Measurements from ENCODE around the gene ELMO3. TPM values are rescaled to one million over a fixed set of nuclear protein-coding genes. Genes with fewer than 3 reads are reported as not detected.

Gene ELMO3, protein sequence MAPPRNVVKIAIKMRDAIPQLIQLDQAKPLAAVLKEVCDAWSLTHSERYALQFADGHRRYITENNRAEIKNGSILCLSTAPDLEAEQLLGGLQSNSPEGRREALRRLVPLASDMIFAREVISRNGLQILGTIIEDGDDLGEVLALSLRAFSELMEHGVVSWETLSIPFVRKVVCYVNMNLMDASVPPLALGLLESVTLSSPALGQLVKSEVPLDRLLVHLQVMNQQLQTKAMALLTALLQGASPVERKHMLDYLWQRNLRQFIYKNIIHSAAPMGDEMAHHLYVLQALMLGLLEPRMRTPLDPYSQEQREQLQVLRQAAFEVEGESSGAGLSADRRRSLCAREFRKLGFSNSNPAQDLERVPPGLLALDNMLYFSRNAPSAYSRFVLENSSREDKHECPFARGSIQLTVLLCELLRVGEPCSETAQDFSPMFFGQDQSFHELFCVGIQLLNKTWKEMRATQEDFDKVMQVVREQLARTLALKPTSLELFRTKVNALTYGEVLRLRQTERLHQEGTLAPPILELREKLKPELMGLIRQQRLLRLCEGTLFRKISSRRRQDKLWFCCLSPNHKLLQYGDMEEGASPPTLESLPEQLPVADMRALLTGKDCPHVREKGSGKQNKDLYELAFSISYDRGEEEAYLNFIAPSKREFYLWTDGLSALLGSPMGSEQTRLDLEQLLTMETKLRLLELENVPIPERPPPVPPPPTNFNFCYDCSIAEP
- total RNA-seq: 33.8 and 39.6 TPM in 2 replicates

DNA sequence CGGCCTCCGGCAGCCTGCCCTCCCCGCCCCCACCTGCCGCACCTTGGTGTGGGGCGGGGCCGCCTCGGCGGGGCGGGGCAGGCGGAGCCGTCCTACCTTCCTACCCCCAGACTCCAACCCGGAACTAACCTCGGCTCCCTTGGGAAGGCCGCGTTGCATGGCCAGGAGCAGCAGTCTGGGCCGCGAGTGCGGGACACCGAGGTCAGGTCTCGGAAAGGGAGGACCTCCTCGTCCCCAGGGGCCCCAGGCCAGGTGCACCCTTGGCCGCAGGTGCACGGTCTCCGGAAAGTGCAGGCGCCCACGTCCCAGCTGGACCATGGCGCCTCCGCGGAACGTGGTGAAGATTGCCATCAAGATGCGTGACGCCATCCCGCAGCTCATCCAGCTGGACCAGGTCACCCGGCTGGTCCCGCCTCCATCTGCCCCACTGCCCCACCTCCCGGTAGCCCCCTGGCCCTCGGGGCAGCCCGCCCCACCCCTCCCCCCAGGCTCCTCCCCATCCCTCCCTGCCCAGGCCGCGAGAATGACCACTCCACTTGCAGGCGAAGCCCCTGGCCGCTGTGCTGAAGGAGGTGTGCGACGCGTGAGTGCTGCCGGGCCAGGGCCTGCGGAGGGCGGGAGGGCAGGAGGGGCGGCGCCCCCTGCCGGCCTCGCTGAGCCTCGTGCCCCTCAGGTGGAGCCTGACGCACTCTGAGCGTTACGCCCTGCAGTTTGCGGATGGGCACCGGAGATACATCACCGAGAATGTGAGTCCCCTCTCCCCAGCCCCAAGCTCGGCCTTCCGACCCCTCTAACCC, at the start of gene ELMO3:
Gene ELMO3 (plus strand): TSS at position 121 of the 797 bp plus-strand sequence. CDS start 196 bp downstream, at position 317.

DNA sequence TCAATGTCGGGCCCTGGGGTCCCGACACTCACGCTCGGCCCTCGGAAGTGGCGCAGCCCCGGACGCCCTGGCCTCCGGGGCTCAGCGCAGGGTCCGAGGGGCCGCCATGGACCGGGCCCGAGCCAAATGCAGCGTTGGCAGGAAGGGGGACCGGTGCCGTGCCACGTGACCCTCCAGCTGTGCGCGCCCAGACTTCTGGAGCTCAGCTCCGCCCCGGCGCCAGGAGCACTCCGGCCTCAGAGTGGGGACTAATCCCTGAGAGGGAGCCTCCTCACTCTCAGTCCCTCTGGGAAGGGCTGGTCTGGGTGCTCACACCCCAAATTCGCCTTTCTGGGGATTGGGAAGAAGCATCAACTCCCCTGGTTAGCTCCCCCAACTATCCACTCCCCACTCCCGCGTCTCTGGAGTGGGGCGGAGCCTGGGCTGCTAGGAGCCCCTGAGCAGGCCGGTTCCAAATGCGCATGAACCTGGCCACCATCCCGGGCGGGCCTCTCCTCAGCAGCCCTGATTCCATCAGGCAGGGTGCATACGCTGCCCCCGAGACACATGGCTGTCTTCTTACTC, 48.0 kb upstream of the ELMO3 start, which contains the start of gene B3GNT9:
Gene B3GNT9 (minus strand): TSS at position 166 of the 564 bp plus-strand sequence. CDS start 513 bp downstream, outside the sequence.

DNA sequence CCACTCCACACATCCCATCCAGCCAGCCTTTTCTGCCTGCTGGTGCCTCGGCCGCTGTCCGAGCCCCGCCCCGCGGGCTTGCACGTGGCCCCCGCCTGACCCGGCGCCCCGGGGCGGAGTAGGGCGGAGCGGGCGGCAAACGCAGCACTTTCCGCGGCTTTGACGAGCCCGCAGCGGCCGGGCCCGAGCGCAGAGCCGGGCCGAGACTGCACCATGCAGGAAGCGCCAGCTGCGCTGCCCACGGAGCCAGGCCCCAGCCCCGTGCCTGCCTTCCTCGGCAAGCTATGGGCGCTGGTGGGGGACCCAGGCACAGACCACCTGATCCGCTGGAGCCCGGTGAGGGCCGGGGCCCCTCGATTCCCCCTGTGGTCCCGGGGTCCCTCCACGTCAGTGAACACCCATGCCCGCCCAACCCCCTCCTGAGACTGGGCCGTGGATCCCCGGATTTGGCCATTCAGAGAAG, 34.3 kb upstream of the ELMO3 start, which contains the start of gene HSF4:
Gene HSF4 (plus strand): TSS at position 147 of the 463 bp plus-strand sequence. CDS start 67 bp downstream, at position 214.

DNA sequence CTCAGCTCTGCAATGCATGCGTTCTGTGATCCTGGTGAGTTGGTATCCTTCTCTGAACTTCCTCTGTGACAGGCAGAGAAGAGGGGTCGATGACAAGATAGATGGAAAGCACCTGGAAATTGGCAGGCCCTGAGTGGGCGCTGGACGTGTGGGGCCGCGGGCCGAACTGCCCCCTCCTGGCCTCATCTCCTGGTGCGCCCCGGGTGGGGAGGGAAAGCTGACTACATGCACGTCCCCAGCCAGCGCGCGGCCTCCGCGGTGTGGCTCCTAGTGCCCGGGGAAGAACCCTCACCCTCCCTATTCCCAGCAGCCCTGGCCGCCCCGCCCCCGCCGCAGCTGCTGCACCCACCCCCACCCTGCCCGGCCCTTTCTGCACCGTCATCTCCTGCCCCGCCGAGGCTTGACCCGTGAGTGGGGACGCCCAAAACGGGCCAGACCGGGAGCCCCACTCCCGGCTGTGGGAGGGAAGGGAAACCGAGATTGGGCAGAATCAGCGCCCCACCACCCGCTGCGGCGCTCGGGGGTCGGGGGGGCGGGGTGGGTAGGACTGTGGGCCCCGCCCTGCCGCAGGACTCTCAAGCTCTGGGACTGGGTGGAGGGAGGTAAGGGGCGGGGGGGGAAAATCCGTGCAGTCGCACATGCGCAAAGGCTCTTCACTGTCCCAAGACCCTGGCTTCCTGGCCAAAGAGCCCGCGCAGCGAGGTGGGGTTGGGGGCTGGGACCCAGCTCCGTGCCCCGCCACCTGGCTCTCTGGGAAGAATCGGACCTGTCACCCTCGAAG, 28.6 kb upstream of the ELMO3 start, which contains the start of gene NOL3:
Gene NOL3 (plus strand): TSS at position 371 of the 781 bp plus-strand sequence.

DNA sequence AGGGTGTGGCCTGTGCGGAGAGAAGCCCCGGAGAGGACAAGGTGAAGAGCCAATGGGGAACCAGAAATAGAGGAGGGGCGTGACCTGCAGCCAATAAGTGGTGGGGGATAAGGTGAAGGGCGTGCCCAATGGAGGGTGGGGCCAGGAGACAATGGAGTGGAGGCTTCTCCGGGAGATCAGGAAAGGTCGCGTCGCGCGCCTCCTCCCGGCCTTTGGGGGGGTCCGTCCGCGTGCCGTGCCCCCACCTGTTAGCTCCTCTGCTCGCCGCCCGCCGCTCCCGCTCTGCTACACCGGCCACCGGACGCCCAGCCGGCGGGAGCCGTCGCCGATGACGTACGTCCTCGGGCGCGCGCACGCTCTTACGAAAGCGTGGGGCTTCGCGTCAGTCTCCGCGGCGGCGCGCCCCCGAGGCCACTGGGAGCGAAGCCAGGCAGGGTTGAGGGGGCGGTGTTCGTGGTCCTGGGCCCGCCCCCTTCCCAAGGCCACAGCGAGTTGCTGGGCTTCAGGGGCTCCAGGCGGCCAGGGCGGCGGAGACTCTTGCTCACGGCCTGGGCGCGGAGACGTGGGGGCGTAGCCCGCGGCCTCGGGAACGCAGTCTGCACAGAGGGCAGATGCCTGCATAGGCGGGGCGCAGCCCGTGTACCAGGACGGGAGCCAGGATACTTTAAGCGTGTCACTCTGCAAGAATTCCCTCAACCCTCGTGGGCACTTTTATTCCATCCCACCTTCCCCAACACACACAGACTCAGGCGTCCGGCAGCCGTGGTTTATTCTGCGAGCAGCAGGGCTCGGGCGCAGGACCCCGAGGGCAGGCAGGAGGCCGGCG, 15.1 kb upstream of the ELMO3 start, which contains the start of gene MATCAP1:
Gene MATCAP1 (minus strand): TSS at position 337 of the 826 bp plus-strand sequence. CDS start 3,353 bp downstream, outside the sequence.

DNA sequence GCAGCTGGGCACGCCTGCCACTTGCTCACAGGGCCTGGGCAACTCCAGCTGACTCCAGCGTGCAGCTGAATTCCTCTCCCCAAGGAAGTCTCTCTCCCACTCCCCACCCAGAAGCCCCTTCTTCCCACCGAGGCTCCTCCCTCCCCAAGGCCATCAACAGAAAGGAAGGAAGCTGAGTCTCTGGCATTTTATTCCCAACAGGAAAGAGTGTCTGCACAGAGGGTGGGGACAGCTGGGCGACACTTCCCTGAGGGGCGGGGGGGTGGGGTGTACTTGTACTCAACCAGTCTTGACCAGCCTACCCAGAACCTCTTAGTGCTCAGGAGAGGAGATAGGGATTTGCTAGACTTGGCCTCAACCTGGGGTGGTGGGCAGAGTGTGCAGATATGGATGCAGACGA, 8.9 kb upstream of the ELMO3 start, which contains the start of gene EXOC3L1:
Gene EXOC3L1 (minus strand): TSS at position 96 of the 400 bp plus-strand sequence. CDS start 460 bp downstream, outside the sequence.

DNA sequence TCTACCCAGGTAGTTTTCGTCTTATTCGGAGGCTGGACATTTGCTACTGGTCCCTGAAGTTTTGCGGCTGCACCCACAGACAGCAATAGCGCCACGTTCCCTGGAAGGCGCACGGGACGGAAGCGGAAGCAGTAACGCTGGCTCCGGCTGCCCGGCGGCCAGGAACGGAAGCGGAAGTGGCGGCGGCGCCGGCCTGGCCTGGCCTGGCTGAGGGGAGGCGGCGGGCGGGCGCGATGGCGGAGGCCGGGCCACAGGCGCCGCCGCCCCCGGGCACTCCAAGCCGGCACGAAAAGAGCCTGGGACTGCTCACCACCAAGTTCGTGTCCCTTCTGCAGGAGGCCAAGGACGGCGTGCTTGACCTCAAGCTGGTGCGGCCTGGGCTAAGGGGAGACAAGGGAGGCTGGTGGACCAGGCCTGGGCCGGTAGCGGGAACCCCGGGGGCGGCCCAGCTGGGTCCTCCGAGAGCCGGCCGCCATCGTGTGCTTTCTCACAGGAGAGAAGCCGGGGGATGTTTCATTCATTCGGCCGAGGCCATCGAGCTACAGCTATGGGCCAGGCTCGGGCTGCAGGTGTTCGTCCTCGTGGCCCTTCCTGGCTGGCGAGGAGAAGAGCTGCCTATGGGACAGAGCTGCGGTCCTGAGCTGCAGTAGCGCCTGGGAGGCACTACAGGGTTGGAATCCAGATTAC, 6.8 kb upstream of the ELMO3 start, which contains the start of gene E2F4:
Gene E2F4 (plus strand): TSS at position 161 of the 687 bp plus-strand sequence. CDS start 73 bp downstream, at position 234.

DNA sequence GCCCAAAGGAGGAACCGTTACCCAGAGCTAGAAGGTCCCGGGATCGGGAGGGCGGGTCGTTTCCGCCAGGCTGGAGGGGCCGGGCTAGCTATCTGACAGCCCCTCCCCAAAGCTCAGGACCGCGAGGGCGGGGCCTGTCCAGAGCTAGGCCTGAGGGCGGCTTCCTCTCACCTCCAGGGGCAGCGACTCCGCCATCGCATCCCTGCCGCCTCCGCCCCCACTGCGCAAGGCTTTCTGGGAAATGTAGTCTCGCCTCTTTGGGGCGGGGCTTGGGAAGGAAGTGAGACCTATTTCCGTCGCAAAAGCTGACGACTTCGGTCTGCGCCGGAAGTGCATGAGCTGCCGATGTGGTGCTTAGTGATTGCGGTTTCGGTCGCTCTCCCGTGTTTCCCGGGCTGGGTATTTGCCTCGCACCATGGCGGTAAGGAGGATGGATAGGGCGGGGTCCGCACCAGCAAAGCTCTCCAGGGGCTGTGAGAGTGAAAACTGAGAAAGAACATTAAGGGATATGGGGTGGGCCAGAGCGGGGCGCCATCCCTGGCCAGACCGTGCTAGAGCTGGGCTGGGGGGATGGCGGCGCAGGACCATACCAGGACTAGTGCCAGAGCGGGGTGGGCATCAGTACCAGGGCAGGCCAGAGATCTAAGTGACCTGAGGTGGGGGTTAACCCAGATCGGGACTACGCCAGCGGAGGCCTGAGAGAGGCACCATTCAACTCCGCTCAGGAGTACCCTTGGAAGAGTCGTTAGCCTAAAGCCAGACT, 28.1 kb downstream of the ELMO3 start, which contains the start of gene TMEM208:
Gene TMEM208 (plus strand): TSS at position 327 of the 763 bp plus-strand sequence. CDS start 89 bp downstream, at position 416.

DNA sequence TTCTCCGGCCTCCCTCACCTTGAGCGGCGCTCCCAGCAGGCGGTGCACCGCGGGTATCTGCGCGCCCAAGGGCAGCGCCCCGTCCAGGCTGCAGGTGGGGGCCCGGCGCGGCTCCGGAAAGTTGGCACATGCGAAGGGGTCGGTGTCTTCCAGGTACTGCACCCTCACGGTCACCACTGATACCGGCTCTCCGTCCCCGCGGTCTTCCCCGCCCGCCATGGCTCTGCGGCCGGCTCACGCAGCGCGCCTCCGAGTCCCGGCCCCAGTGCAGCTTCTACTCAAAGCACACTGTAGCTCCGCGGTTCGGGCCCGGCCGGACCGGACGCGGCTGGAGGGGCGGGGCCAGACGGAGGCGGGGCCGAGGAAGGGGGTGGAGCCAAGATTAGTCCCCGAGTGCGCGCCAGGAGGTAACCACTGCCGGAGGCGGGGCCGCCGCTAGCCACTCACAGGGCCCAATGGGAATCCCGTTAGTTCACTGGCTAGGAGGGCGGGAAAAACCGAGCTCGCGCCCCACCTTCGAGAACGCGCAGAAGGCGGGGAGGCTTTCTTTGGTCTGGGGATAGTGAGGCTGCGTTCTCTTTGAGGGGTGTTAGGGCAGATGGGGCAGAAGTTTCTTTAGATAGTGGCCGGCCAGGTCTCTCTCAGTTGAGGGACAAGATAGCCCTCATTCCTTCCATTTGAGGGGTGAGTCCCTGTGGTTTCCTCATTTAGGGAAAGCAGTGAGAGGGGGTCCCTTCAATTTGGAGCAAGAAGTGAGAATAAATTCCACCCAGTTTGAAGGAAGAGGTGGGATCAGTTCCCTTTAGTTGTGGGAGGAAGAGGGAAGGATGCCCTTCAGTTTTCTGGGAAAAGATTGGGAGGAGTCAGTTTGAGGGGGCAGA, 48.5 kb downstream of the ELMO3 start, which contains the start of gene FHOD1:
Gene FHOD1 (minus strand): TSS at position 290 of the 881 bp plus-strand sequence. CDS start 71 bp downstream, at position 219.

DNA sequence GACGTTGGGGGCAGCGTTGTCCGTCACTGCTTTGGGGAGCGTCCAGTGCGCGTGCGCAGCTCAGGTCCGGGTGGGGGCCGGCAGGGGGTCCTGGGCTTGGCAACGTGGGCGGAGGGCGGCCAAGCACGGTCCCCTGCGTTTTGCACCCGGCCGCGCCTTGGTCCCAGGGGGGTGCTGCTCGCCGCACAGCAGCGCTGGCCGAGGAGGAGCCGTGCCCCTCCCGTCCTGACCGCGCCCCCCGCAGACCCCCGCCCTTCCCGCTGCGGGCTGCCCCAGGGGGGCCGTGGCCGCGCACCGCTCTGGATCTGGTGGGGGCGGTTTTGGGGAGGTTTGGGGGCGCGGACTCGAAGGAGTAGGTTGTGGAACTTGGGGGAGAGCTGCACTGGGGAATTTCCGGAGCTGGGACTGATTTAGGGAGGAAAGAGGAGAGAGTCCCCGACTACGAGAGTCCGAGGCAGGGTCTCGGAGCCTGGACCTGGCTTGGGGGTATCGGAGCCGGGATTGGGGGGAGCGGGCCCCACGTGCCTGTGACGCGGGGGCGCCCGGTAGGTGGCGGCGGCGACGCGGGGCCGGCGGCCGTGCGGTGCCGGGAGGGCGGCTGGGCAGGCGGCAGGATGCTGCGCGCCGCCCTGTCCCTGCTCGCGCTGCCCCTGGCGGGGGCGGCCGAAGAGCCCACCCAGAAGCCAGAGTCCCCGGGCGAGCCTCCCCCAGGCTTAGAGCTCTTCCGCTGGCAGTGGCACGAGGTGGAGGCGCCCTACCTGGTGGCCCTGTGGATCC, 49.7 kb downstream of the ELMO3 start, which contains the start of gene SLC9A5:
Gene SLC9A5 (plus strand): TSS at position 579 of the 777 bp plus-strand sequence. CDS start 36 bp downstream, at position 615.

Other genes starting within 250 kb of the ELMO3 start
- gene CES3, start 237.9 kb upstream of the ELMO3 start, total RNA-seq: 0.99 and 1.5 TPM in 2 replicates
- gene CES4A, start 210.5 kb upstream of the ELMO3 start, total RNA-seq: 0.65 and 2.5 TPM in 2 replicates
- gene CBFB, start 170.0 kb upstream of the ELMO3 start, total RNA-seq: 57.7 and 92.9 TPM in 2 replicates
- gene PHAF1, start 89.2 kb upstream of the ELMO3 start, total RNA-seq: 12.4 and 14.7 TPM in 2 replicates
- gene B3GNT9, start 48.1 kb upstream of the ELMO3 start, total RNA-seq: 9.7 and 11.4 TPM in 2 replicates
- gene TRADD, start 39.2 kb upstream of the ELMO3 start, total RNA-seq: 31.9 and 47.2 TPM in 2 replicates
- gene FBXL8, start 39.2 kb upstream of the ELMO3 start, total RNA-seq: 10.5 and 11.4 TPM in 2 replicates
- gene HSF4, start 34.4 kb upstream of the ELMO3 start, total RNA-seq: 2.5 TPM in 1 of 2 replicates, not detected in the other
- 53.2 and 89.0 TPM in 2 replicates for gene NOL3, start 28.6 kb upstream of the ELMO3 start, total RNA-seq
- 5.2 and 11.3 TPM in 2 replicates for gene MATCAP1, start 15.2 kb upstream of the ELMO3 start, total RNA-seq
- 0.99 TPM in 1 of 2 replicates, not detected in the other for gene EXOC3L1, start 9.0 kb upstream of the ELMO3 start, total RNA-seq
- 82.0 and 87.8 TPM in 2 replicates for gene E2F4, start 7.0 kb upstream of the ELMO3 start, total RNA-seq
- gene TMEM208, start 28.0 kb downstream of the ELMO3 start, total RNA-seq: 27.7 and 33.8 TPM in 2 replicates
- gene FHOD1, start 48.4 kb downstream of the ELMO3 start, total RNA-seq: 26.0 and 26.4 TPM in 2 replicates
- gene SLC9A5, start 49.8 kb downstream of the ELMO3 start, total RNA-seq: 0.74 and 0.78 TPM in 2 replicates
- 6.6 and 7.5 TPM in 2 replicates for gene PLEKHG4, start 80.4 kb downstream of the ELMO3 start, total RNA-seq
- not detected in 2 replicates for gene KCTD19, start 127.6 kb downstream of the ELMO3 start, total RNA-seq
- not detected in 2 replicates for gene LRRC36, start 127.7 kb downstream of the ELMO3 start, total RNA-seq
- gene TPPP3, start 194.4 kb downstream of the ELMO3 start, total RNA-seq: 0.19 TPM in 1 of 2 replicates, not detected in the other
- gene ZDHHC1, start 217.3 kb downstream of the ELMO3 start, total RNA-seq: 5.3 and 6.1 TPM in 2 replicates
- 1.3 and 2.9 TPM in 2 replicates for gene HSD11B2, start 232.0 kb downstream of the ELMO3 start, total RNA-seq

All from airway epithelial cell (primary cell).